ENCODE measurements around the gene PTP4A1.

DNA sequence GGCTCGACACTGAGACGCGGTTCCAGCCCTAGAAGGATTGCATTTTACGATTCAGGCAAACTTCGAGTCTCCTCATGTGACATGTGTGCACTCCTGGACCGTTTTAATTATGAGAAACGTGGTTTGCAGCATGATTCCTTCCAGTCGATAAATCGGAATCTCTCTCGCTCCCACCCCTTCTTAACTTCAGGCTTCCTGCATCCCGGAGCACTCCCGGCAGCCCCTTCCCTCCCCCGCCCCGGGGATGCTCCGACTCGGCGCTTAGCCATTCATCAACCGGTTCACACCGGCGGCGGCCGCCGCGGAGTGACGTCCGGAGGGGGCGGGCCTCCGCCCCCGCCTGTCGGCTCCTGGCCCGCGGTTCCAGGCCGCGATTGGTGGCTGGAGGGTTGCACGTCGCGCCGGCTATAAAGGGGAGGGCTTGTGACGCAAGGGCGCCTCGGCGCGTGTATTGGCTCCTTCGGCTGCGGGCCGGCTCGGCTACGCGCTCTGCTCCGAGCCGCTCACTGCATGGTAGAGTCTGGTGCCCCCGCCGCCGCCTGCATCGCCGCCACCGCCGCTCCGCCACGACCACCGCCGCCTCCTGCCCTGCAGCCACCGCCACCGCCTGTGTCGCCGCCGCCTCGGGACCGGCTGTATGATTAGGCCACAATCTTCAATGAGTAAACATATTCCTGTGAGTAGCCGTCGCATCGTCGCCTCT, at the start of gene PTP4A1, which contains the start of gene LOC128125822:
- TF ChIP-seq, protein P1, sequence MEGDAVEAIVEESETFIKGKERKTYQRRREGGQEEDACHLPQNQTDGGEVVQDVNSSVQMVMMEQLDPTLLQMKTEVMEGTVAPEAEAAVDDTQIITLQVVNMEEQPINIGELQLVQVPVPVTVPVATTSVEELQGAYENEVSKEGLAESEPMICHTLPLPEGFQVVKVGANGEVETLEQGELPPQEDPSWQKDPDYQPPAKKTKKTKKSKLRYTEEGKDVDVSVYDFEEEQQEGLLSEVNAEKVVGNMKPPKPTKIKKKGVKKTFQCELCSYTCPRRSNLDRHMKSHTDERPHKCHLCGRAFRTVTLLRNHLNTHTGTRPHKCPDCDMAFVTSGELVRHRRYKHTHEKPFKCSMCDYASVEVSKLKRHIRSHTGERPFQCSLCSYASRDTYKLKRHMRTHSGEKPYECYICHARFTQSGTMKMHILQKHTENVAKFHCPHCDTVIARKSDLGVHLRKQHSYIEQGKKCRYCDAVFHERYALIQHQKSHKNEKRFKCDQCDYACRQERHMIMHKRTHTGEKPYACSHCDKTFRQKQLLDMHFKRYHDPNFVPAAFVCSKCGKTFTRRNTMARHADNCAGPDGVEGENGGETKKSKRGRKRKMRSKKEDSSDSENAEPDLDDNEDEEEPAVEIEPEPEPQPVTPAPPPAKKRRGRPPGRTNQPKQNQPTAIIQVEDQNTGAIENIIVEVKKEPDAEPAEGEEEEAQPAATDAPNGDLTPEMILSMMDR (IDR thresholded peaks at IDR 0.05), result no peak
- no peak for TF ChIP-seq EZH2 (IDR thresholded peaks at IDR 0.05)
- TF ChIP-seq EZH2phosphoT487 (IDR thresholded peaks at IDR 0.05), result no peak
